ENCODE measurements around the gene C2CD3.
"Not testable (repeated sequence)": the region's sequence is repeated elsewhere in the genome, so short reads cannot be mapped to it uniquely, and the experiment has no call there.

C2CD3 gene

DNA sequence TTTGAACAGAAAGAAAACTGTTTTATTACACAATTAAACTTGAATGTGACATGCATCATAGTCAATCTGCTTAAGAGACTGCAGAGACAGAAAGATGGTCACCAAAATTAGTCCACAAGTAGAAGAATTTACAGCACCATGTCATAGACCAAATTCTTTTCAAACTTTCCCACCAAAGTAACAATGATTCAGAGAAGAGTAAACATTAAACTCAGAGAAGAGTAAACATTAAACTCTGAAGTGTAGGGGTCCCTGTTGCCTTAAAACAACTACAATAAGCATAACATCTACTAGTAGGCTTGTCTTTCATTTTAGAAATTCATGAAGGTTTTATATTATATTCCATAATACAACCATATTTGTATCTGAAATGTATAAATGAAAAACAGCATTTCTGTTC is 104.1 kb downstream of the C2CD3 start:
- not testable (repeated sequence) for DNase-seq

DNA sequence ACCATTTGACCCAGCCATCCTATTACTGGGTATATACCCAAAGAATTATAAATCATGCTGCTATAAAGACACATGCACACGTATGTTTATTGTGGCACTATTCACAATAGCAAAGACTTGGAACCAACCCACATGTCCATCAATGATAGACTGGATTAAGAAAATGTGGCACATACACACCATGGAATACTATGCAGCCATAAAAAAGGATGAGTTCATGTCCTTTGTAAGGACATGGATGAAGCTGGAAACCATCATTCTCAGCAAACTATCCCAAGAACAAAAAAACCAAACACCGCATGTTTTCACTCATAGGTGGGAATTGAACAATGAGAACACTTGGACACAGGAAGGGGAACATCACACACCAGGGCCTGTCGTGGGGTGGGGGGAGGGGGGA is 105.3 kb downstream of the C2CD3 start:
- DNase-seq, result not testable (repeated sequence)

DNA sequence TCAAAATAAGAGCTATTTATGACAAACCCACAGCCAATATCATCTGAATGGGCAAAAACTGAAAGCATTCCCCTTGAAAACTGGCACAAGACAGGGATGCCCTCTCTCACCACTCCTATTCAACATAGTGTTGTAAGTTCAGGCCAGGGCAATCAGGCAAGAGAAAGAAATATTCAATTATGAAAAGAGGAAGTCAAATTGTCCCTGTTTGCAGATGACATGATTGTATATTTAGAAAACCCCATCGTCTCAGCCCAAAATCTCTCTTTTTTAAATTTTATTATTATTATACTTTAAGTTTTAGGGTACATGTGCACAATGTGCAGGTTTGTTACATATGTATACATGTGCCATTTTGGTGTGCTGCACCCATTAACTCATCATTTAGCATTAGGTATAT is 107.2 kb downstream of the C2CD3 start:
- not testable (repeated sequence) for DNase-seq

DNA sequence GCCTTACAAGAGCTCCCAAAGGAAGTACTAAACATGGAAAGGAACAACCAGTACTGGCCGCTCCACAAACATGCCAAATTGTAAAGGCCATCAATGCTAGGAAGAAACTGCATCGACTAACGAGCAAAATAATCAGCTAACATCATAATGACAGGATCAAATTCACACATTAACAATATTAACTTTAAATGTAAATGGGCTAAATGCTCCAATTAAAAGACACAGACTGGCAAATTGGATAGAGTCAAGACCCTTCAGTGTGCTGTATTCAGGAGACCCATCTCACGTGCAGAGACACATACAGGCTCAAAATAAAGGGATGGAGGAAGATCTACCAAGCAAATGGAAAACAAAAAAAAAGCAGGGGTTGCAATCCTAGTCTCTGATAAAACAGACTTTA is 109.2 kb downstream of the C2CD3 start:
- not testable (repeated sequence) for DNase-seq

DNA sequence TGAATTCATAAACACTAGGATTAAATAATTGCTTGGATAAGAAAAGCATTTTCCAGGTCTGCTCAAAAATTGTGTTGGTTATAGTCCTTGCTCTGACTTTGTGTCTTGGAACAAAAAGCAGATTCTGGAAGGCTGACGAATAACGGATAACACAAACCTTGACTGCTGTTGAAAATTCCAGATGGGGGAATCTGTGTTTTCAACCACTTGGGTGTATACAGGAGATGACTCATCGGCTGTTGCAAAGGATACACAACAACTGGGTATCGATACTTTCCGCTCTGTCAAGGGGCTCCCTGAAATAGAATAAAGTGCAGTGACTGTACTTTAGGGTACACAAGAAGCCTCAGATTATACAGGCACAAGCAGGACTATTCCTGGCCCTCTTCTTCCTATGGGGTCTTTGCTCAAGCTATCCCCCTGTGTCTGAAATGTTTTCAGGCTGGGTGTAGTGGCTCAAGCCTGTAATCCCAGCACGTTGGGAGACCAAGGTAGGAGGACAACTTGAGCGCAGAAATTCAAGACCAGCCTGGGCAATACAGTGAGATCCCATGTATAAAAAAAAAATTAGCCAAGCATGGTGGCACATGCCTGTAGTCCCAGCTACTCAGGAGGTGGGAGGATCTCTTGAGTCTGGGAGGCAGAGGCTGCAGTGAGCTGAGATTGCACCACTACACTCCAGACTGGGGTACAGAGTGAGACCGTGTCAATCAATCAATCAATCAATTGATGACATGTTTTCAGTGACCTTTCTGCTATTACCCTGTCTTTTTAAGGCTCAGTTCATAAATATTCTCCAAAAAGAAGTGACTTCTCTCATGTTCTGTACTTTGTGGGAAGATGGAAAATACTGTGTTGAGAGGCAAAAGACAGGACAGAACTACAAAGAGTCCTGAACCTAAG is 113.3 kb downstream of the C2CD3 start:
- DNase-seq, result no peak

DNA sequence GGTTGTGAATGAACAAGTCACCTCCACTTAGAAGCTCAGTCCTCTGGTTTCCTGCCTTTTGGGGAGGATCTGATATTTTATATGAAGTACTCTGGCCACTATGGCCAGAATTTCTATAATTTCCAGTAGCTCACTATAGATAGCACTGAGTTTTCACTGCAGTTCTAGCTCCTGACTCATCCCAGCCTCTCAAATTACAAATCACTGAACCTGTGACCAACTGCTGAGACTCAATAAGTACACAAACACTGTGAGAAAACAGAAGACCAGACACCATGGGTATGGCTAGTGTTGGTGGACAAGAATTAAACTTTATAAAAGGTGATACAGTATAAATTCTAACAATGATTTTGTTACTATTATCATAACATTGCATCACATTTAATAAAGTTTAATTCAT is 114.9 kb downstream of the C2CD3 start:
- DNase-seq, result no peak

DNA sequence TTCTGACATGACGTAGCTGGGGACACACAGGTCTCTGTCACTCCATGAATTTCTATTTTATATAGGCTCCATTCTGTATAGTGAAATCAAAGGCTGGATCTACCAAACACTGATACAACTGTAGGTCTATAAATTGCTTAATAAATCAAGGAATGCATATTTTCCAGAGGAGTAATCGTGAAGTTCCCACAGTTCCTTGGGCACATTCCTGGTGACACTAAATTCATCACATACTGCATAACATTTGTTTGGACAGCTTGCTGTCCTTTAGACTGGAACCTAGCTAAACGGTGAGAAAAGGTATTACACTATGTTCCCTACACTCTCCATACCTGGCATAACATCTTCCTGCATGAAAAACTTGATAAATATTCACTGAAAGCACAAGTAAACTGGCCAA is 120.3 kb downstream of the C2CD3 start:
- no peak for DNase-seq

DNA sequence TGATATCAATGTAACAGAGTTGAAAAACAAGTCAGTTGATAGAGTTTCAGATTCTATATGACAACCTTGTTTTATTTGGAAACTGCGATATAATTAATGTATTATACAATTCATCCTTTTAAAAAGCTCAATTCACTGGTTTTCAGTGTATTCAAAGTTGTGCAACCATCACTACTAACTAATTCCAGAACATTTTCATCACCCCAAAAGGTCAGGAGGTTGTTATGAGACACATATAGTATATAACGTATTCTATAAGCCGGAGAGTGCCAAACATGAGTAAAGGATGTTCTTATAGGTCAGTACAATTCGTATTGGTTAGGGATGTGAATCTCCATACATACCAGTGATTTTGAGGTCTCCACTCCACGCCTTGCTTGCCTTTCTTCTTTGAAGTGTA is 121.8 kb downstream of the C2CD3 start:
- DNase-seq, result no peak

DNA sequence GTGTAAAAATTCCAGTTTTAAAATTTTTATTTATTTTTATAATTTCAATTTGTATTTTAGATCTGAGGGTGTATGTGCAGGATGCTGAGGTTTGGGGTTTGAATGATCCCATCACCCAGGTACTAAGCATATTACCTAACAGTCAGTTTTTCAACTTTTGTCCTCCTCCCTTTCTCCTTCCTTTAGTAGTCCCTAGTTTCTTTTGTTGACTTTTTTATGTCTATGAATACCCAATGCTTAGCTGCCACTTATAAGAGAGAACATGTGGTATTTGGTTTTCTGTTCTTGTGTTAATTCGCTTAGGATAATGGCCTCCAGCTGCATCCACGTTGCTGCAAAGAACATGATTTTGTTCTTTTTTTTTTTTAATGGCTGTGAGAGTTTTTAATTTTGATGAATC is 126.3 kb downstream of the C2CD3 start:
- no peak for DNase-seq

DNA sequence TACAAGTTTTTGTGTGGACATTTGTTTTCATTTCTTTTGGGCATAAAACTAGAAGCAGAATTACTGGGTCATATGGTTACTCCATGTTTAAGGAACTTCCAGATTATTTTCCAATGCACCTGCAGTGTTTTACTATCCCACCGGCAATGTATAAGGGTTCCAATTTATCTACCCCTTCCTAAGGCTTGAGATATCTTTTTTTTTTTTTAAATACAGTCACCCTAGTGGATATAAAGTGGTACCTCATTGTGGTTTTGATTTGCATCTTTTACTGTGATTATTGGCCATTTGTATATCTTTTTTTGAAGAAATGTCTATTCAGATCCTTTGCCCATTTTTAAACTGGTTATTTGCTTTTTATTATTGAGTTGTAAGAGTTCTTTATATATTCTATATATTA is 127.4 kb downstream of the C2CD3 start:
- no peak for DNase-seq

DNA sequence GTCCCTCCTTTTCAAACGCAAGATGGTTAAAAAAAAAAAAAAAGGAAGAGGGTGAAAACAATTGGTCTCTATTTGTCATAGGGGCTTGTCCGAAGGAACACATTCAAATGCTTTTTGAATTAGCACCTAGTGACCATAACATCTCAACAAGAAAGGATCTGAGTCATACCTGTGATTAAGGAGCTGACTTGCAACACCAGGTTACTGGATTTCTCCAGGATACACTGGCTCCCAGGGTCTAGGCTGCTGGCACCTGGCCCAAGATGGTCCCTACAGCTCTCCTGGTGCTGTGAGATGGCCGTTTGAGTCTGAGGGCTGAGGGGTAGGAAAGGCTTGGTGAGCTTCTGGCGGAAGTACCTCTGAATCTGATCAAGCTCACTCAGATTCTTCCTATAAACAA is 133.5 kb downstream of the C2CD3 start:
- DNase-seq, result no peak

DNA sequence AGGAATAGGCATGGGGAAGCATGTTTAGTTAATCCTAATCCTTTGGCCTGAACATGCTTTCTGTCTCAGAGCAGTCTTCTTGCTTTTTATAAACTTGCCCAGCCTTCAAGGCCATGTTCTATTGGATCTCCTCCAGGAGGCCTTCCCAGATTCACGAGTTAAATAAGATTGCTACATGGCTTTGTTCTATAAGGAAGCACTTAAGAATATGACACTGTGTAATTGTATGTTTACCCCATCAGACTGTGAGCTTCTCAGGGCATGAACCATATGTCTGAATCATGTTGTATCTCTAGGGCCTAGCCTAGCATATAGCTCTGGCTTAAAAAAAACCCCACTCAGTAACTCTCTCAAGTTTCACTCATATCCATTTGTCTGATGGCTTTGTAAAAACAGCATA is 135.5 kb downstream of the C2CD3 start:
- DNase-seq, result no peak

DNA sequence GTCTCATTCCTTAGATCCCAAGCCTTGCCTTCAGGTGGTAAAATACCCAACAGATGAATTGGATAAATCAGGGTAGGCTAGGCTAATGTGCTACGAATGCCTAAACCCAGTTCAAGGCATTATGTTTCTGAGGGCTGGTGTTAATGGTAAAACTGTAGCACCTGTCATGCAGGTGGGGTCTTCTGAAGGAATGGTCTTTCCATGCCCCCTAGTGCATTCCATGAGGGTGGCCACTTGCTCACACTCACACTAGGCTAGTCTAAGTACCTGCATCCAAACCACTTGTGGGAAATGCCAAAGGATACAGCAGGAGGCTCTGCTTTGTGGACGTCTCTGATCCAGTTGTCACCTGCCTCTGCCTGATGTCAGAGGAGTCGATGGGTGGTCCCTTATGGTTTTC is 137.8 kb downstream of the C2CD3 start:
- no peak for DNase-seq

DNA sequence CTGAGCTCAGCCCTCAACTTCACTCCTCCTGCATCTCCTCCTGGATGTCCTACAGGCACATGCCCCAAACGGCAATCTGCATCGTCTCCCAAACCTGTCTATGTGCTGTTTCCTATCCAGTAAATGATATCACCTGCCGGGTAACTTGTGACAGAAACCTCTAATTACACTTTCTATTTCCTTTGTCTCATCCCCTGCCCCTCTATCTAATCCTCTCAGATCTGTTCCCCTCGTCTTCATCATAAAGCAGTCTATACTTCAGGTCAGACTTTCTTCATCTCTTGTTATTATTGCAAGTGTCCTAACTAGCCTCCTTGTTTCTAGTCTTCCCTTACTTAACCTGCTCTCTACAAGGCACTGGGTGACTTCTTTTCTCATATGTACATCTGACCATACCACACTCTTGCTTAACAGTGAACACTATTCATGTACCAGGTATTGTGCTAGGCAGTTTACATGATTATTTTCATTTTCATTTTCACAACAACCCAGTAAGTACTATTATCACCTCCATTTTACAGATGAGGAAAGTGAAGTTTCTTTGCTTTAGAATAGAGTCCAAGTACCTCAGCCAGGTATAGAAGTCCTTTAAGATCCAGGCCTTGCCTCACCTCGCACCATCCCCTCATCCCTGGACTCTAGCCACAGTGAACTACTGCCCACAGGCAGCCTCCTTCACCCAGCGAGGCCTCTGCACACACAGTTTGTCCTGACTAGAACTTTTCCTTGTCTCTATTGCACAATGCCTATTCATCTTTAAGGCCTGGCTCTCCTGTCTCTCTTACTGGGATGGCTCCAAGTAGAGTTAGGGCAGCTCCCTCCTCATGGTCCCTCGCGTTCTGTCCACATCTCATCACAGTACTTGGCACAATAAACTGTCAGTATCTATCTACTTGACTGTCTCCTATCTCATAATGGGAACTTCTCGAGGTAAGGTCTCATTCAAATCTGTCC is 139.8 kb downstream of the C2CD3 start:
- no peak for DNase-seq

DNA sequence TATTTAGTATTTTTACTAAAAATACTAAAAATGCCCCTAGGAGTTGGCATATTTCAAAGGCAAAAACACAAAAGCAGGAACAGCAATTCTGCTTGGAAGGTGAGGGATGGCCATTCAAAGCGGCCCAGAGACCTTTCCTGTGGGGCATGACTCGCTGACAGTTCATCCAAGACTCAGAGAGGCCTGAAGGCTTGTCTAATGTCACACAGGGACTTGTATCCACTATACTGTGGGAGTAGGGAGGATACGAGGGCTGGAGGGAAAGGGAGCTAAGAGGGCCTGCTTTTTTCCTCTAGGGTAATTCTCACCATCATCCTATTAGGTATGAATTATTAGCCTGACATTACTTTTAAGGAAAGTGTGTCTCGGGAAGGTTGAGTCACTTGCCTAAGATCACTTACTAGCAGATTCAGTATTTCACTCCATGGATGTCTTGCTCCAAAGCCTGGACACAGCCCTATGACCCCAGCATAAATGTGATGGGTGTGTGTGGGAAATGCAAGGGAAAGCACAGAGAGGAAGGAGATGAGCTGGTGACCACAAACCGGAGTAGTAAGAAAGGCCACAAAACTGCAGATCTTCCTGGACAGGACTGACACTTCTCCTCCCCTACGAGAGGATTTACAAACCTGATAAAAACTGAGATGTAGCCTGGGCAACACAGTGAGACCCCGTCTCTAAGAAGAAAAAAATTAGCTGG is 145.2 kb downstream of the C2CD3 start:
- DNase-seq, result no peak

DNA sequence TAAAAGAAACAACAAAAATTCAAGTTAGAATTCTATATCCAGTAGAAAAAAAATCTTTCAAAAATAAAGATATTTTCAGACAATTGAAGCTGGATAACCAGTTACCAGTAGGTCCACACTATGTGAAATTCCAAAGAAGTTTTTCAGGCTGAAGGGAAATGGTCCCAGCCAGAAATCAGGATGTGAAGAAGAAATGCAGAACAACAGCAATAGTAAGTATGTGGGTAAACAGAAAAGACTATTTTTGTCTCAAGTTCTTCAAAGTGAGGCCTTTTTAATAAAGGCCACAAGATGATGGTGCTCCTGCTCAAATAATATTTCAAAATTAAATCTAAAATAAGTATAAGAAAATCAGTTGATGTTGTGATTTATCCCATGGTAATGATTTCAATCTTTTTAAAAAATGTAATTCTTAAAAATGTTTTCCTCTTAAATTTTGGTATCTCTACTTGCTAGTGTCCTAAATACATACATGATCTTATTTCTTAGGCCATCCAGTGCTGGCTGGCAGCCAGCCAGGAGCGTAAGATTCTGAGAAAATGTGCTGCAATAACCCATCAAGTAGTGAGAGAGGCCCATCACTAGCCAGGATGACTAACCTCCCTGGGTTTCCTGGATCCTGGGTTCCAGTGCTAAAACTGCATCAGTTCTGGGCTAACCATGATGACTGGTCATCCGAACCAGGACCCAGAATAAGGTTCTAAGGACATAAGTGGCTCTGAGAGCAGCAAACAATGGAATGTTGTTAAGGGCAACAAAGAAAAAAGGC is 146.4 kb downstream of the C2CD3 start:
- no peak for DNase-seq

DNA sequence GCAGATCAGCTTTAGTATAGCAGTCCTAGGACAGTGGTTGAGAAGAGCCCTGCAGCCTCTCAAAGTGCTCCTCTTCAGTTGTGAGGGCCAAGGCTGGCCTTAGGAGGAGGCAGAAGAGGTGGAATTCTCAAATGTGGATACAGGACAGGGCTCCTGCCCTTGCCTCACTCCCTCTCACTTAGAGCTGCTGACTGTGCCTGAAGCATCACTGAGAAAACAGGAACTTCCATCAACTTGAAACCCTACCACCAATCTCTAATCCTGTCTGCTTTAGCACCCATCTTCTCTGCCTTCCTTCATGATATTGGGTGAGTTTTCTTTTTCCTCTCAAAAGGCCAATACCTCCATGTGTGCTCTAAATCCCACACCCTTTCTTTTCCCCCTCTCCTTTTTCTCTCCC is 147.5 kb downstream of the C2CD3 start:
- no peak for DNase-seq

DNA sequence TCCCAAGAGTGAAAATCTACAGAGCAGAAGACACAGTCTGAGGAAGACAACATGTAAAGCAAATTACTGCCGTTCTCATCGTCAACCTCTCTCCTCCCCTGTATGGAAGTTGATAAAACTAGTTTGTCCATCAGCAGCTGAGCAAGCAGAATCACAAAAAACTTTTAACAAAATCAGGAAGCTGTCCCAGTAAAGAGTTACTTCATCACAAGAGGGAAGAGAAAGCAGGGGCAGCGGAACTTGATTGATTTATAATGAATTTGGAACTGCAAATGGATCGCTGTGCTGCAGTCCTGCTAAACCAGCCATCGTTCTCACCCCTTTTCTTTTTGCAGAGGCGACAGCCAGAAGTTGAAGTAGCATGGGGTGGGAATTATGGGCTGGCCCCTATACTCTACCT is 148.3 kb downstream of the C2CD3 start:
- no peak for DNase-seq

DNA sequence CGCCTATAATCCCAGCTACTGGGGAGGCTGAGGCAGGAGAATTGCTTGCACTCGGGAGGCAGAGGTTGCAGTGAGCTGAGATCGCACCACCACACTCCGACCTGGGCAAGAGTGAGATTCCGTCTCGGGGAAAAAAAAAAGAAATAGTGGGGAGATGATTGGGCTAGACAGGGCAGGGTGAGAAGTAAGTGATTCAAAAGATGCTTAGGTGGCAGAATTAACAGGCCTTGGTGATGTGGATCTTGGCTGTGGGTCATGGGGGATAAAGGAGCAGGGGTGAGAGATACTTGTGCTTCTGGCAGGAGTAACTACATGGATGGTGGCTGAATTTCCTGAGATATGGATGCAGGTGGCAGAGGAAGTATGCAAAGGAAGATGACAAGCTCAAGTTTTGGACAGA is 148.8 kb downstream of the C2CD3 start:
- DNase-seq, result no peak

DNA sequence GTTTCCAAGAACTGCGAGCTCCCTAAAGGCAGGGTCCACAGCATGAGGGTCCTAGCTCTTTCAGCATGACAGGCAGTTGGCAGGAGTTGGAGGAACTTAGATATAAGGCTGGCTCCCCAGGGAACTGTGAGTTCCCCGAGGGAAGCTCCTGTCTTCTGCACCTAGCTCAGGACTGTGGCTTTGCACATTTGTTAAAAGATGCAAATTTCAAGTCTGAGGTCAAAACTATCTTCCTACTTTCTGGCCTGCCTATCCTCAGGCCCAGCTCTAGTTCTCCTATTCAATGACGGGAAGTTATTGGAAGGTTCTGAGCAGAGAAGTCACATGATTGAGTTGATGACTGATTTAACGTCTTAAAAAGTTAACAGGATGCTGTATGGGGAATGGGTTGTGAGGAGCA is 150.3 kb downstream of the C2CD3 start:
- no peak for DNase-seq

DNA sequence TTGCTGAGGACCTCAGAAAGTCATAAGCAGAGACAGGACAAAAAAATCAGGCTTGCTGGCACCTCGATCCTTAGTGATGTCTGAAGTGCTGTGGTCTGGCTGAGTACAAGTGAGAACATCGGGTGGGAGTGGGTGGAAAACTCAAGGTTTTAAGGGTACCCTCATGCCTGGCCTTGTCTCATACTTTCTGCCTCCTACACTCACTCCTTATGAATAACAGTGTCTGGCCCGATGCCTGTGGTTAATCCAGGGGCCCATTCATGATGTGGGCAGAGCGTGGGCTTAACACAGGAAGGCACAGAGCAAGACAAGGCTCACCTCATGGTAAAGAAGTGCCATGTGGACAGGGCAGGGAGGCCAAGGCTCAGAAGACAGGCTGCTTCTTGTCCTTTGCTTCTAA is 150.9 kb downstream of the C2CD3 start:
- DNase-seq, result no peak

DNA sequence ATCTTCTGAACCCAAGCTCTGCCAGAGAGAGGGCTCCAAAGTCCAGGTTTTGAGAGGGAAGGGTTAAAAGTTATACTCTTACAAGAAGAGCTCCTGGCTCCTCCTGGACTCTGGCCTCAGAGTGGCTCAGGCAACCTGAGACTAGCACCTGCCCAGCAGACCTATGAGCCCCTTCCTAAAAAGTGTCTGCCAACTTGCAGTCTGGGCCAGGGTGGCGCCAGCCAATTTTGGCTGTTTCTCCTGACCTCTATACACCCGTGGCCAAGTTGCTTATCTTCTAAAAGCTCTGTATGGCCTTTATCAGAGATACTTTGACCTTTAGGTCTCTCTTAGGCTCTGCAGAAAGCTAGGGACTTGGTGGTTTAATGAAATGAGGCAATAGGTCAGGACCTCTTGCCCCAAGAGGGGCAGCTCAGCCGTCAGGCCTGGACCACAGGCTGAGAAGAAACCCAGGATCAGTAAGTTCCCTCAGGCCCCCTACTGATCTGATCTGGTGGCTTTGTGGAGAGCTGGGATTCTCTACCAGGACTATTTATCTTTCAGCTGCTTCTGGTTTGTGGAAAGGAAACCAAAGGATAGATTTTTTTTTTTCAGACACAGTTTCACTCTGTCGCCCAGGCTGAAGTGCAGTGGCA is 151.6 kb downstream of the C2CD3 start:
- no peak for DNase-seq

Data from cerebellar nuclear complex (tissue), 1 donor.